Thyroid gland (tissue), 4 donors: ENCODE results near the gene MLANA.

Experiments used
- POLR2A ChIP-seq, 2 donors: fragments of 450-650 bp; IDR thresholded peaks; one replicate each; pipeline ENCODE4 v1.6.1; 2017; ENCODE audit warnings: antibody characterized with exemption in 2 of 2, mild to moderate bottlenecking in 2 of 2, moderate library complexity in 1 of 2
- TF ChIP-seq, protein P1 (sequence below), 6 experiments: fragments of 200-600 bp in 3 of 6; fragments of 450-650 bp in 3 of 6; sonication (generic) in 3 of 6; IDR thresholded peaks; one replicate each; pipeline ENCODE4 v1.5.1; 2016 to 2019; ENCODE audit warnings: antibody characterized with exemption in 6 of 6, mild to moderate bottlenecking in 2 of 6, inconsistent platforms in 1 of 6, moderate library complexity in 1 of 6

DNA sequence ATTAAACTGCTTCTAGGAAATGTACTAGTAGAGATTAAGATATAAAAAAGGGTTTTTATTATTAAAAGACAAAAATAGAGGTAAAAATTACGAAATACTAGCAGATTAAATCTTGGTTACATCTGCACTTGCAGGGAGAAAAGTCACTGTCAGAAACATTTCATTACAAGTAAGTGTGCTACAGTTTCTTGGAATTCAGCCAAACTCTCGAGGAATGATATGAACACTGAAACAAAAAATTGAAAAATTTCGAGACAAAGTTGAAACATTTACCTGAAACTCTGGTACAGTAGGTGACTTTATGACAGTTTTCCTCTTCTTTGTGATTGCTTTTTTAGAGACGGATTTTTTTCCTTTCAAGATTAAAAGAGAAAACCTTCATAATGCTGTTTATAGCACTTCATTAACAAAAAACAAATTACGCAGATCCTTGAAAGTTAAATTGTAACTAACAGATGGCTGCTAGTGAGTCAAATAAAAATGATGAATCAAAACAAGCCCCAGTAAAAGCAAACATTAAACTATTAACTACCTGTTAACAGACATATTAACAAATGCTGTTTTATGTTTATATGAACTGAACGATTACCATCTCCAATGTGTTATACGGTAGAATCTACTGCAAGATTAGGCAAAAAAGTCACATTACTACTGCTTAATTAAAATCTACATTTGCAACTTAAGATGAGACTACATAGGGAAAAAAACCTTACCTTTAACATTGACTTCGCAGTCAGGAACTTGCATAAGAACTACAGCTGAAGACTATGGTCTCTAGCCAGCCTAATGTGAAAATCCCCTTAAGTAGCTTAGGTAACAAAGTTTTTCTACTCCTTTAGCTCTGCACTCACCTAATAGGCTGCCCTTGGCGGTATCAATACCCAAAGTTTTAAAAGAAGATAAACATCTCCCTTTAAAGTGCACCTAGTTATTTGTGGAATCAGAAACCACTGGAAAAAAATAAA, 63.3 kb downstream of the MLANA start:
- TF ChIP-seq, protein P1, sequence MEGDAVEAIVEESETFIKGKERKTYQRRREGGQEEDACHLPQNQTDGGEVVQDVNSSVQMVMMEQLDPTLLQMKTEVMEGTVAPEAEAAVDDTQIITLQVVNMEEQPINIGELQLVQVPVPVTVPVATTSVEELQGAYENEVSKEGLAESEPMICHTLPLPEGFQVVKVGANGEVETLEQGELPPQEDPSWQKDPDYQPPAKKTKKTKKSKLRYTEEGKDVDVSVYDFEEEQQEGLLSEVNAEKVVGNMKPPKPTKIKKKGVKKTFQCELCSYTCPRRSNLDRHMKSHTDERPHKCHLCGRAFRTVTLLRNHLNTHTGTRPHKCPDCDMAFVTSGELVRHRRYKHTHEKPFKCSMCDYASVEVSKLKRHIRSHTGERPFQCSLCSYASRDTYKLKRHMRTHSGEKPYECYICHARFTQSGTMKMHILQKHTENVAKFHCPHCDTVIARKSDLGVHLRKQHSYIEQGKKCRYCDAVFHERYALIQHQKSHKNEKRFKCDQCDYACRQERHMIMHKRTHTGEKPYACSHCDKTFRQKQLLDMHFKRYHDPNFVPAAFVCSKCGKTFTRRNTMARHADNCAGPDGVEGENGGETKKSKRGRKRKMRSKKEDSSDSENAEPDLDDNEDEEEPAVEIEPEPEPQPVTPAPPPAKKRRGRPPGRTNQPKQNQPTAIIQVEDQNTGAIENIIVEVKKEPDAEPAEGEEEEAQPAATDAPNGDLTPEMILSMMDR (IDR thresholded peaks at IDR 0.05): no peak
- no peak for TF ChIP-seq POLR2A (IDR thresholded peaks at IDR 0.05)
